ENCODE data around the gene WDR83. TPM values are rescaled to one million over a fixed set of nuclear protein-coding genes. Genes with fewer than 3 reads are reported as not detected.

Gene WDR83
- total RNA-seq, 2 experiments from 2014 or later: 17.5 to 23.2 TPM

- intact Hi-C loops (cut with micrococcal nuclease): loop anchor here (5.0 to 10.0 kb wide), 2 partner anchors 54 to 106 kb away; partner anchors contain the start of genes ZNF490 and ZNF791
- POLR2A ChIA-PET: interaction anchor here (0.7 to 4.3 kb wide), 8 partner anchors 10 to 142 kb away, joined by 3 to 29 read pairs (median 4); partner anchors contain the start of genes FBXW9 and TRIR
Observed at GRCh38 chr19:12668346-12668745, 1.7 kb downstream of the WDR83 start.

GRCh38 chr19:12668932-12669269 is 2.3 kb downstream of the WDR83 start:
- peak overlapping the region; percentile 100 for H3K27ac Mint-ChIP-seq
- intact Hi-C loops (cut with micrococcal nuclease): loop anchor here (5.0 to 10.0 kb wide), 2 partner anchors 54 to 107 kb away; partner anchors contain the start of genes ZNF490 and ZNF791
- peaks cover 41% of the 10 kb centered on the region for H3K4me1 Mint-ChIP-seq (ENCODE audit: low read depth)
- no peaks in the 10 kb centered on the region for H3K9me3 Mint-ChIP-seq
- H3K36me3 Mint-ChIP-seq (ENCODE audit: low read depth): peaks cover 46% of the 10 kb centered on the region
- DNase-seq (peak; percentile 85), ATAC-seq (peak; percentile 28)
- TF ChIP-seq, protein P1, sequence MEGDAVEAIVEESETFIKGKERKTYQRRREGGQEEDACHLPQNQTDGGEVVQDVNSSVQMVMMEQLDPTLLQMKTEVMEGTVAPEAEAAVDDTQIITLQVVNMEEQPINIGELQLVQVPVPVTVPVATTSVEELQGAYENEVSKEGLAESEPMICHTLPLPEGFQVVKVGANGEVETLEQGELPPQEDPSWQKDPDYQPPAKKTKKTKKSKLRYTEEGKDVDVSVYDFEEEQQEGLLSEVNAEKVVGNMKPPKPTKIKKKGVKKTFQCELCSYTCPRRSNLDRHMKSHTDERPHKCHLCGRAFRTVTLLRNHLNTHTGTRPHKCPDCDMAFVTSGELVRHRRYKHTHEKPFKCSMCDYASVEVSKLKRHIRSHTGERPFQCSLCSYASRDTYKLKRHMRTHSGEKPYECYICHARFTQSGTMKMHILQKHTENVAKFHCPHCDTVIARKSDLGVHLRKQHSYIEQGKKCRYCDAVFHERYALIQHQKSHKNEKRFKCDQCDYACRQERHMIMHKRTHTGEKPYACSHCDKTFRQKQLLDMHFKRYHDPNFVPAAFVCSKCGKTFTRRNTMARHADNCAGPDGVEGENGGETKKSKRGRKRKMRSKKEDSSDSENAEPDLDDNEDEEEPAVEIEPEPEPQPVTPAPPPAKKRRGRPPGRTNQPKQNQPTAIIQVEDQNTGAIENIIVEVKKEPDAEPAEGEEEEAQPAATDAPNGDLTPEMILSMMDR (IDR thresholded peaks at IDR 0.05): no peak
- H3K4me3 Mint-ChIP-seq: peak overlapping the region; percentile 99
- no peaks in the 10 kb centered on the region for H3K27me3 Mint-ChIP-seq
- POLR2A ChIA-PET: interaction anchor here (0.7 to 4.3 kb wide), 9 partner anchors 9 to 143 kb away, joined by 3 to 29 read pairs (median 5); partner anchors contain the start of genes FBXW9 and TRIR
- CTCF ChIA-PET: interaction anchor here (0.7 to 3.4 kb wide), 5 partner anchors 10 to 127 kb away, joined by 3 to 12 read pairs (median 4); no protein-coding TSS in a partner anchor

More at GRCh38 chr19:12668346-12668745, 1.7 kb downstream of the WDR83 start:
- Mint-ChIP-seq H3K4me1 (ENCODE audit: low read depth) (peaks cover 41% of the 10 kb centered on the region), H3K27me3 (no peaks in the 10 kb centered on the region), H3K4me3 (peak overlapping the region; percentile 99), H3K9me3 (no peaks in the 10 kb centered on the region), H3K27ac (peak overlapping the region; percentile 100), H3K36me3 (ENCODE audit: low read depth) (peaks cover 50% of the 10 kb centered on the region)
- no peak for DNase-seq
- ATAC-seq: no peak
- TF ChIP-seq, protein P1 (IDR thresholded peaks at IDR 0.05): no peak
- CTCF ChIA-PET: interaction anchor here (1.6 to 3.4 kb wide), 2 partner anchors 9 to 104 kb away, joined by 4 to 12 read pairs; no protein-coding TSS in a partner anchor

DNA sequence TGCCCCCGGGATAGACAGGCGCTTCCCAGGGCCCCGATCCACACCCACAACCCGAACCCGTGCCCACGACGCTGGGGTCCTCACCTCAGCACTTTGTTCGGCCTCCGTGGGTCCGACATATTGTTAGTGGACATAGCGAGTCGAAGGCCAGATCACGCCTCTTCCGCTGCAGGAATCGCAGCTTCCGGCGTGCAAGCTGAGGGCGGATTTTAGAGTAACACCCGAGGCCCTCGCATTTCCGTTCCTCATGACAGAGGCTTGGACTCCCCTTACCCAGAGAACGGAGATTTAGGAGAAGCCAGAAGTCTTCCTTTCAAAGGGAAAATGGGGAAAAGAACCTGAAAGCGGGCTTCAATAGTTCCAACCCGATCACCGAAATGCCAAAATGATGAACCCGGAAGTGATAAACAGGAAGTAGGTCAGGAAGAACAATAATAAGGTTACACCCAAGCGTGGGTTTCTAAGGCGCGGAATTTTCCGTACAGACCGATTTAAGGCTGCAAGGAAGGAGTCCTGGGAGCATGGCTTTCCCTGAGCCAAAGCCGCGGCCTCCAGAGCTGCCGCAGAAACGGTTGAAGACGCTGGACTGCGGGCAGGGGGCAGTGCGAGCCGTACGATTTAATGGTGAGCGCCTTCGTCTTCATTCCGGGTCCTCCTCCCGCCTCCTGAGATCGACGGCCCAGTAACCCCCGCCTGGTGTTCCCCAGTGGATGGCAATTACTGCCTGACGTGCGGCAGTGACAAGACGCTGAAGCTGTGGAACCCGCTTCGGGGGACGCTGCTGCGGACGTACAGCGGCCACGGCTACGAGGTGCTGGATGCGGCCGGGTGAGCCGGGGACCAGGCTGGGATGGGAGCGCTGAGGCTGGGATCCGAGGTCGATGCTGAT is 2.9 kb downstream of the WDR83 start:
- Mint-ChIP-seq H3K4me3 (peak overlapping the region; percentile 99), H3K36me3 (ENCODE audit: low read depth) (peaks cover 46% of the 10 kb centered on the region), H3K27ac (peak overlapping the region; percentile 100), H3K9me3 (no peaks in the 10 kb centered on the region), H3K4me1 (ENCODE audit: low read depth) (peaks cover 38% of the 10 kb centered on the region), H3K27me3 (no peaks in the 10 kb centered on the region)
- ChIA-PET CTCF (interaction anchor here (0.7 to 1.6 kb wide), 8 partner anchors 9 to 126 kb away, joined by 3 to 7 read pairs (median 4); no protein-coding TSS in a partner anchor), POLR2A (interaction anchor here (0.7 to 4.3 kb wide), 9 partner anchors 9 to 117 kb away, joined by 4 to 29 read pairs (median 5); partner anchors contain the start of genes DHPS, FBXW9 and TRIR)
- intact Hi-C loops (cut with micrococcal nuclease): loop anchor here (5.0 to 10.0 kb wide), 2 partner anchors 55 to 107 kb away; partner anchors contain the start of genes ZNF490 and ZNF791
- ATAC-seq (peak; percentile 15), DNase-seq (peak; percentile 79)
- TF ChIP-seq, protein P1 (IDR thresholded peaks at IDR 0.05): no peak

DNA sequence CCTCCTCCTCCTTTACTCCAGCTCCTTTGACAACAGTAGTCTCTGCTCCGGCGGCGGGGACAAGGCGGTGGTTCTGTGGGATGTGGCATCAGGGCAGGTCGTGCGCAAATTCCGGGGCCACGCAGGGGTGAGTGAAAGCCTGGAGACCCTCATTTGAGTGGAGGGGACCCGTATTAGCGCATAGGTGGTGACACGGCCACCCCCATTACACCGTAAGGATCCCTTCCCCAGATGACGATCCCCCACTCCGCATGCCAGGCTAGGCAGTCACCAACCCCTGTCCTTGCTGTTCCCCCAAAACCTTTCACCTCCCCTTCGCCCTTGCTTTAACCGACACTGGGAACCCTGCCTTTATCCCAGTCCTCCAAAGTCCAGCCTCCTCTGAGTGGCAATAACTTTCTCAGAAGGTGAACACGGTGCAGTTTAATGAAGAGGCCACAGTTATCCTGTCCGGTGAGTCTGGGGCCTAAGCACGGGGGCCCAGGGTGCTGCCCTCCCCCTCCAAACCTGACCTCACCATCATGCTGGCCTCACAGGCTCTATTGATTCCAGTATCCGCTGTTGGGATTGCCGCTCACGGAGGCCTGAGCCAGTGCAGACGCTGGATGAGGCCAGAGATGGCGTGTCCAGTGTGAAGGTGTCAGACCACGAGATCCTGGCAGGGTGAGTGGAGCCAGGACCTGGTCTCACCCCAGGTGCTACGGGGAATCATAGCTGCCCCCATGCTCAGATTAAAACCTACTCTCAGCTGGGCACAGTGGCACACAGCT is 3.7 kb downstream of the WDR83 start:
- TF ChIP-seq, protein P1 (IDR thresholded peaks at IDR 0.05): no peak
- Mint-ChIP-seq H3K4me3 (peak overlapping the region; percentile 99), H3K27ac (peak overlapping the region; percentile 100), H3K27me3 (no peaks in the 10 kb centered on the region), H3K36me3 (ENCODE audit: low read depth) (peaks cover 44% of the 10 kb centered on the region), H3K9me3 (no peaks in the 10 kb centered on the region), H3K4me1 (ENCODE audit: low read depth) (peaks cover 30% of the 10 kb centered on the region)
- DNase-seq (no peak), ATAC-seq (no peak)
- intact Hi-C loops (cut with micrococcal nuclease): no loop called here
- CTCF ChIA-PET: interaction anchor here (0.8 to 3.5 kb wide), 9 partner anchors 8 to 106 kb away, joined by 3 to 19 read pairs (median 4); partner anchors contain the start of genes FBXW9, ZNF490 and ZNF791
- POLR2A ChIA-PET: interaction anchor here (1.1 to 4.3 kb wide), 6 partner anchors 8 to 63 kb away, joined by 4 to 29 read pairs (median 4); partner anchors contain the start of genes DHPS, FBXW9 and TRIR
